IPS-NIHi7 (cell line): ENCODE data around the gene LRRC4B.
A peak's percentile ranks its signal among the peaks of the same experiment; 100 is the strongest.

ENCODE experiments used
- DNase-seq: peaks from one replicate; pipeline ENCODE4 v3.0.0; 2012; ENCODE audit warnings: mixed read lengths; ENCODE audit errors: extremely low spot score

The LRRC4B gene

GRCh38 chr19:50505856-50506611, 62.2 kb downstream of the LRRC4B start:
- no peak for DNase-seq

DNA sequence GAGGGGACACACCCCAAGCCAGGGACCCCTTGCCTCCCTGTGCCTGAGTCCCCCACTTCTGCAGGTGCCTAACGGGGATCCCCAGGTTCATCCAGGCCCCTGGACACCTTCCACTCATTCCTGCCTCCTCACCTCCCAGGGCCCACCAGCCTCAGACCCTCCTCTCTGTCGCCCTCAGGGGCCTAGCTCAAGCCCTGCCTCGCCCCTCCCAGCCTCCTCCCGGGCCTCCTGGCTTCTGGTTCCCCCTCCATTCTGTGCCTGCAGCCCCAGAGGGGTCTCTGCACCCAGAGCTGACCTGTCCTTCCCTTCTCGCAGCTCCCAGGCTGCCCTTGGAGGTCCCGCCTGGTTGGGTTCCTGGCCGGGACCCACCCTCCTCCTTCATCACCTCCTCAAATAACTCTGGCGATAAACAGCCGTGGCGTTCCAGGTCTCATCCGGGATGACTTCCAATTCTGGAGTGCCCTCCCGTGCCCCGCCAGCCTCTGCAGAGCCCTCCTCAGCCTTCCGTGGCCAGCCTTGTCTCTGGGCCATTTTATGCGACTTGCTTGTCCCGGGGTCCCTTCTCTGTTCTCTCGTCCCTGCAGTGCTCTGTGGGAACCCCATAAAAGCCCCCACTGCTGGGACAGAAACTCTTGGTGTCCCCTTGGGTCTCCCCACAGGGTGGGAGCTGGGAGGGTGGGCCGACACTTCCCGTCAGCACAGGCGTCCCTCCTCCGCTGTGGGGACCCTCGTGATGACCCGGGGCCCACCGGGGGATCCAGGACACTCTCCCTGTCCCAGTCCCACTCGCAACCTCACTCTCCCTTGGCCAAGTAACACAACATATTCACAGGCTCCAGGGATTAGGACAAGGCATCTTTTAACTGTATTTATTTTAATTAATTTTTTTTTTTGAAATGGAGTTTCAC, 66.4 kb downstream of the LRRC4B start:
- no peak for DNase-seq

GRCh38 chr19:50501186-50501567, 67.1 kb downstream of the LRRC4B start:
- DNase-seq, result no peak

GRCh38 chr19:50500753-50501151, 67.5 kb downstream of the LRRC4B start:
- no peak for DNase-seq

GRCh38 chr19:50500060-50500752, 68.0 kb downstream of the LRRC4B start:
- DNase-seq, result peak; percentile 52

DNA sequence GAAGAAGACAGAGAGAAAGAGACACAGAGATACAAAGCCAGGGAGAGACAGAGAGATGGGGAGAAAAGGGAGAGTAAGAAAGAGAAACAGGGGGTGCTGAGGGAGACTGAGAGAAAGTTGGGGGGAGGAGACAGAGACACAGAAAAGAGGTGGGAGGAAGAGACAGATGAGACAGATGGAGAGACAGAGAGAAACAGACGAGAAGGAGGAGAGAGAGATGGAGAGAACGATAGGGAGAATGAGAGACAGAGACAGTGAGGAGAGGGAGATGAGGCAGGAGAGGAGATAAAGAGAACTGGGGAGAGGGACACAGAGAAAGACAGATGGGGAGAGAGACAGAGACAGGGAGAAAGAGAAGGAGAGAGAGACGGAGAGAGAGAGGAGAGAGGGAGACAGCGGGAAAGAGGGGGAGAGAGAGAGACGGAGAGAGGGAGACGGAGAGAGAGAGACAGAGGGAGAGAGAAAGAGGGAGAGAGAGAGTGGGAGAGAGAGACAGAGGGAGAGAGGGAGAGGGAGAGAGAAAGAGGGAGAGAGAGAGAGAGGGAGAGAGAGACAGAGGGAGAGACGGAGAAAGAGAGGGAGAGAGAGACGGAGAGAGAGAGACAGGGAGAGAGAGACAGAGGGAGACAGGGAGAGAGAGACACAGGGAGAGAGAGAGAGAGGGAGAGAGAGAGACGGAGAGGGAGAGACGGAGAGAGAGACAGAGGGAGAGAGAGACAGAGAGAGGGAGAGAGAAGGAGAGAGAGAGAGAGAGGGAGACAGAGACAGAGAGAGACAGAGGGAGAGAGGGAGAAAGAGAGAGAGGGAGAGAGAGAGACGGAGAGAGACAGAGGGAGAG, 69.8 kb downstream of the LRRC4B start:
- DNase-seq, result no peak

DNA sequence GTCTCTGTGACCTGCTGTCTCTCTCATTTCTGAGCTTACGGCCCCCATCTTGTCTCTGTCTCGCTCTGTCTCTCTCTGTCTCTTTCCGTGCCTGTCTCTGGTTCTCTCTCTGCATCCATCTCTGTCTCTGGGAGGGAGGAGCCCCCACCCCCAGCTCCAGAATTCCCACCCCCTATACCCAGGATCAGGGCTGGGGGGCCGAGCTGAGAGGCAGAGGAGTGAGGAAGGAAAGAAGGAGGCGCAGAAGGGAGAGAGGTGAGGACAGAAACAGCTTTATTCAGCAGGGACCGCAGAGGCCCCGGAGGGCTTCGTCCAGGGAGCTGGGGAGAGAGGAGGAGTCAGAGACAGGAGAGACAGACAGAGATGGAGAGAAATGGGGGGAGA, 71.2 kb downstream of the LRRC4B start:
- no peak for DNase-seq

GRCh38 chr19:50496189-50497021, 71.8 kb downstream of the LRRC4B start:
- no peak for DNase-seq

DNA sequence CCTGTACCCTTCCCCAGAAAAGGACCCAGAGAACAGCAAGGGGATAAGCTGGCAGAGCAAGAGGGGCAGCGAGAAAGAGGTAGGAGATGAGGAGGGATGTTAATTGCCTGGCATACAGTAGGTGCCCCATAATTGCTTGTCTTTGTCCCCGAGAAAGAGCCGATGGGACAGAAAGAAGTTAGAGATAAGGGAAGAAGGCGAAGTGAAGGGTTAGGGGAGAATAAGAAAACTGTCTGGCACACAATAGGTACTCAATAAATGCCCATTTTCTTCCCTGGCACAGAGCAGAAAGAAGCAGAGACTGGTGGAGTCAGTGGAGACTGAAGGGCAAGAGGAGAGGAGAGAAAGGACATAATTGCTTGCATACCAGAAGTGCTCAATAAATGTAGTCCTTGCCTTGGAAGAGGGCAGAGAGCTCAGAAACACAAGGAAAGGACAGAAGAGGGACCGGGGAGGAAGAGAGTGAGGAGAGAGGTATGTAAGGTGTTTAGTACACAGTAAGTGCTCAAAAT, 73.2 kb downstream of the LRRC4B start:
- DNase-seq, result no peak

- DNase-seq, result no peak
These were observed 73.8 kb downstream of the LRRC4B start for GRCh38 chr19:50494186-50495019.

DNA sequence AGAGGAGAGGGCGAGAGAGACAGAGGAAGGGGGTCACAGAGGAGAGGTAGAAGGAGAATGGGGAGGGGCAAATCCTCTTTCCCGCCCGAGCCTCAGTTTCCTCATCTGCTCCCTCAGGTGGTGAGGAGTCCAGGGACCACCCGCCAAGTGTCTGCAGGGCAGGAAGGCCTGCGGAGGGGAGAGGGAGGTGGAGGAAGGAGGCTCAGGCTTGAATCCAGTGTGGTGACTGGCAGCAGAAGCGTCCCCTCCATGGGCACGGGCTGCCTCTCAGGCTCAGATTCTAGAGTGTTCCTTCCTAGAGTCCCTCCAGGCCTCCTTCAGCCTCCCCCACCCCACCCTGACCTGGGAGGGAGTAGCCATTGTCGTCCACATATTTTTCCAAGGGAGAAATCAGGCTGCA, 75.1 kb downstream of the LRRC4B start:
- DNase-seq, result no peak

DNA sequence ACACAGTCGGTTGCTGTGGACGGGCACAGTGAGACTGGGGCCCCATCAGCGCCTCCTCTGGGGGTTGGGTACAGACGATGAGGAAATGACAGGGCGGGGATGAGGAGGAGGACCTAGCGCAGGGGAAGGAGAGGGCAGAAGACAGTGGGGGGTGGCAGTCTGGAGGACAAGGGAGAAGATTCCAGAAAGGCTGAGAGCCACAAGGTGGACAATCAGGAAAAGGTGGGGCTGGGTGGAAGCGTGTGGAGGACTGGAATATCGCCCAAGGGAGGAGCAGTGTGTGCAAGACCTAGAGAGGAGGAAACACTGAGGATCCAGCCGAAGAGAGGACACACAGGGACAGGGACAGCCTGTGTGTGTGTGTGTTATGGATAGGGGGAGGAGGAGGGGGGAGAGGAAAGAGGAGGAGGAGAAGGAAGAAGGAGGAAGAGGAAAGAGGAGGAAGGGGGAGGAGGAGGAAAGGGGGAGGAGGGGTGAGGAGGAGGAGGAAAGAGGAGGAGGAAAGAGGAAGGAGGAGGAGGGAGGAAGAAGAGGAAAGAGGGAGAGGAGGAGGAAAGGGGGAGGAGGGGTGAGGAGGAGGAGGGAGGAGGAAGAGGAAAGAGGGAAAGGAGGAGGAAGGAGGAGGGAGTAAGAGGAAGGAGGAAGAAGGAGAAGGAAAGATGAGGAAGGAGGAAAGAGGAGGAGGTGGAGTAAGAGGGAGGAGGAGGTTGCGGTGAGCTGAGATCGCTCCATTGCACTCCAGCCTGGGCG, 75.8 kb downstream of the LRRC4B start:
- DNase-seq, result no peak

DNA sequence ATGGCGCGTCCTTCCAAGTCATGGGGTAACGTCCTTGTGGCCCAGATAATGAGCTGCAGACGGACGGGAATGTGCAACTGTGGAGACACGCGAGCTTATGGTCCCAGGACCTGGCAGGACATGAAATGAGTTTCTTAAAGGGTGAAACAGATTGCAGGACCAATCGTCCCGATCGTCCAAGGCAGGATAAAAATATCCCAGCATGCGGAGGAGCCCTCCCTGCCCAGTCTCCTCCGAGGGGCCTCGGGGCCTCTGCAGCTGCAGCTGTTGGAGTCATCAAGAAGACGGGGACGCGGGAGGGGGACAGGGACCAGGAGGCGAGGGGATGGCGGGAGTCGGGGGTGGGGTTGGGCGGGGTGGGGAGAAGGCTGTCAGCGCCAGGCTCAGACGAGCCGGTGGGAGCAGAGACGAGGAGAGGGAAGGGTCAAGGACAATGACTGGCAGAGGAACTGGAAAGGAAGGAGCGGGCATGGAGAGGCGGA, 77.2 kb downstream of the LRRC4B start:
- no peak for DNase-seq

DNA sequence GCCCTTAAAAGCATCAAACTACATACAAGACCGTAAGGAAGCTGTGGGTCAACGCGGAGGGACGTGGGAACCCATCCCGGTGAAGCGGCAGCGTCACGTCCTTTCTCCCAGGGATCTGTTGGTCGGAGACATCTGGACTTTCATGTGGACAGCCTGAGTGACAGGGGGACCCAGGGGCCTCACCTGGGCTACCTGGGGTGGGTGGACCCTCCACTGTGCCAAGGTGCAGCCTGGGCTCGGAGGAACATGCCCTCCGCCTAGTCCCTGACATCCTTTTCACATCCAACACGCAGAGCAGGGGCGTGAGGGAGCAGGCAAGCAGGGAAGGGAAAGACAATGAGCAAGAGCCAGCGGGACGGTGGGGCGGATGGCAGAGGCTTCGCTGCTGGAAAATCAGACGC, 77.8 kb downstream of the LRRC4B start:
- no peak for DNase-seq

DNA sequence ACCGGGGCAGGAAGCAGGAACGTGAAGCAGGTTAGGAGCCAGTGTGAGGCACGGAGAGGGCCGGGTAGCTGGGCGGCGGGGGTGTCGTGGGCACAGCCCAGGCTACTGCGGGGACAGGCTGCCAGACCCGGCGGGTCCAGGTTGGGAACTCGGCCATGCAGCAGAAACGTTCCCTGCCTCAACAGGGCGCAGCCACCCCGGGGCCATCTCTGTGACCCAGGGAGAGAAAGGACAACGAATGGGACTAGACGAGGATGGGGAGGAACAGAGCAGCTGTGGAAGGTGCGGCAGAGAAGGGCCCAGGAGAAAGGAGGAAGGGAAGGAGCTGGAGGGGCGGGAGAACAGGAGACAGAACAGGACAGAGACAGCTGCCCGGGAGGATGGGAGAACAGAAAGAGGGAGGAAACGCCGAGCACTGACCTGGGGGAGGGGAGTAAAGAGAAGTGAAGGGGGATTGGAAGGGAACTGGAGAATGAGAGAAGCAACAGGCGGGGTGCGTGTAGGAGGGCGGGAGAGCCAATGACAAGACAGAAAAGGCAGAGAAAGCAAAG, 78.7 kb downstream of the LRRC4B start:
- DNase-seq, result no peak

GRCh38 chr19:50488389-50489194, 79.6 kb downstream of the LRRC4B start:
- DNase-seq, result no peak

- DNase-seq, result peak; percentile 63
These were observed 81.3 kb downstream of the LRRC4B start for GRCh38 chr19:50486823-50487515.
